Left ventricle myocardium superior (tissue), 1 donor: ENCODE measurements around the gene JDP2. TPM values are rescaled to one million over a fixed set of nuclear protein-coding genes. Genes with fewer than 3 reads are reported as not detected.

Experiments used
- ATAC-seq: fragments of 200-7000 bp; cut with Tn5 transposase; one replicate; pipeline ENCODE4 v1.9.1; 2020; ENCODE audit warnings: mild to moderate bottlenecking, moderate library complexity
- DNase-seq: peaks from one replicate; pipeline ENCODE4 v3.0.0-alpha.2; 2020
- intact Hi-C: fragments of 100-400 bp; cut with micrococcal nuclease; formaldehyde crosslinking; loops from one replicate; pipeline ENCODE4 v1.11.0; 2022
- total RNA-seq: library from RNA; stranded (reverse); fragmentation: NEBNext Ultra II Directional; extraction: Animal tissue kit (Norgen Biotek cat#: 25700); gene quantifications from one replicate; pipeline ENCODE4 v1.2.1, GENCODE V29; 2021
- donor health status: DM: no; HTN: yes; CAD: no; lungs with severe emphysema.

The JDP2 gene
- total RNA-seq, 1 donor from 2014 or later: 24.7 TPM

DNA sequence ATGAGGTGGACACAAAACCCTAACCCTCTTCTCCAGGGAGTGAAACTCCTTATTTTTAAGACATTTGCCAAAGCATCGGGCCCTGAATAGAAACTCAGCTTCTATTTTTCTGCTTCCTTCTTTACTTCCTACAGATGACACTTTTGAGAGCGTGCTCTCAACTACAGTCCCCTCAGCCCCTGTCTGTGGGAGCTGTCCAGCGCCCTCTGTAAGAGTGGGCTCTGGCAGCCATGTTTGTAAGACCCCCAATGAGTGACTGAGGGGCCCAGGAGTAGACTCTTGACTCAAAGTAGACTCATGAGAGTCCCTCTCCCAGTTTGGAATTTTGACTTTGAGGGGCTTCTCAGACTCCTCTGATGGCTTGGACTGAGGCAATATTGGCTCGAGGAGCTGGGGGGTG, 68.9 kb downstream of the JDP2 start:
- DNase-seq: no peak
- intact Hi-C loops: no loop called here

DNA sequence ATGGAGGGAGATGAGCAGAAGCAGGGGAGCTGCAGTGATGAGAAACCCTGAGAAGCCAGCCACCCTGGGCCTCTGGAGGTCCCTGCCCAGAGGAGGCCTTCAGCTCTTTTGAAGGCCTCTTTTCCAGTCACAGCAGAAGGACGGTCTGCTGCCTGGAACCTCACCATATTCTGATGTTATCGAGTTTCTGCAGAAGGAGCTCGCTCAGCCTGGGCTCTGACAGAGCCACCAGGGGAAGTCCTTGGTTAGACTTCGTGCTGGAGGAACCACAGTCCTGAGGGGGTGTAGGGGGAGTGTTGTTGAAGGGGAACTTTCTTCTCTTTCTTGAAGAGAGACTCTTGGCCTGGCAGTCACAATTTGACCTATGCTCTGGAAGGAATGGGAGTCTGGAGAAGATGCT, 69.4 kb downstream of the JDP2 start:
- intact Hi-C loops: no loop called here
- no peak for ATAC-seq
- DNase-seq: no peak

More for the DNA sequence above, 68.9 kb downstream of the JDP2 start:
- no peak for ATAC-seq

DNA sequence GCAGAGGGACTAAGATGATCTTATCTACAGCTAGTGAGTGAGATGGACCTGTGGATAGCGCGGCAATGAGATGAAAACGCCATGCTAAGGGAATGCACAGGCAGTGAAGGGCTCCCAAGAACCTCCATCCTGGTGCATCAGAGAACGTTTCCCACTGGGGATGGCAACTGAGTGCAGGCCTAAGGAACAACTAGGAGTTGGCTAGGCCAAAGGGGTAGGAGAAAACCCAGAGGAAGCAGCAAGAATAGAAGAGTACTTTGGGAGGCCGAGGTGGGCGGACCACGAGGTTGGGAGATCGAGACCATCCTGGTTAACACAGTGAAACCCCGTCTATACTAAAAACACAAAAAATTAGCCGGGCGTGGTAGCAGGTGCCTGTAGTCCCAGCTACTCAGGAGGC, 69.9 kb downstream of the JDP2 start:
- intact Hi-C loops: no loop called here
- no peak for ATAC-seq
- no peak for DNase-seq

DNA sequence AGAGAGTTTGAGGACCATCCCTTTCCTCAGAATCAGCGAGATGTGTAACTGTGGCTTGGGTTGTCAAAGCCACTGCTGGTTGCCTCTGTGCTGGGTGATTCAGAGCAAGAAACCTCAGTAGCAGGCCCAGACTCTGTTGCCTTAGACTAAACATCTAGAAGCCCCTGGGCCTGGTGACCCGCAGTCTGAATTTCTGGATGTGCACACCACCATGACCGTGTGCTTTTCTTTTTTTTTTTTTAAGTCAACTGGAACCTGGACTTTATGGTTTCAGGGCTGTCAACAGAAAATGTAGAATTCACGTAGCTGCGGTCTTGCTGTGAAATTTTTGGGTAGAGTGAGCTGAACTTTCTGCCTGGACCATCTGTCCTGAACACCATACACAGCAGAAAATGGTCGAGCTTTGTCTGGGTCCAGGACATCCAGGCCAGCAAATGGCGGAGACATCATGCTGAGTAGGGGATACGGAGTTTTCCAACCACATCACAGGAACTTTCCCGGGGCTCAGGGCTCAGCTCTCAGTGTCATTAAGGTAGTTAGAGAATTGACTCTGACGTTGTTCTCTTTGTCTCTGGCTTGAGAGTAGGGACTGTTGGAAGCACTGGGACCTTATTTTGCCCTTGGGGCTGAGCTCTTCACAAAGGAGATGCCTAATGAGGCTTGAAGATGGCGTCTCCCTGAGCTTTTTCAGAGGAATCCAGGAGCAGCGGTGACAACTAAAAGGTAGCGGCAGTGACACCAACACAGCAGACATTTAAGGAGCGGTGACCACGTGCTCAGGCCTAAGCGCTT, 71.5 kb downstream of the JDP2 start:
- DNase-seq: no peak
- intact Hi-C loops: no loop called here
- ATAC-seq: no peak

DNA sequence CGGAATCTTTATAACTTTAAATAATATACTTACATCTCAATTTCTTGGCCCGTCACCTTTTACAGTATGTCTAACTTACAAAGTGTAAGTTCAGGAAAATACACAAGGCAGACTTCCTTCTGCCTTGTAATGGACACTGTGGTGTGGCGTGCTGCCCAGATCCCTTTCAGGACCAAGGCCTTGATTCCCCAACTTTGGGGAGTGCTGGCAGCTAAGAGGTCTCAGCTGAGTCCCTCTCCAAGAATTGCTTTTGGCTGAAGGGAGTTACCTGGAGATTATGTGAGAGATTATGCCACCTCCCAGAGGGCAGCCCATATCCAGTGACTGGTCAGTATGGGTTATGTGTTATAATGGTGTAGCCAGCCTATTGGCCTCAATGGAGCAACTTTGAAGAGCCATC, 73.3 kb downstream of the JDP2 start:
- intact Hi-C loops: no loop called here
- ATAC-seq (no peak), DNase-seq (no peak)

DNA sequence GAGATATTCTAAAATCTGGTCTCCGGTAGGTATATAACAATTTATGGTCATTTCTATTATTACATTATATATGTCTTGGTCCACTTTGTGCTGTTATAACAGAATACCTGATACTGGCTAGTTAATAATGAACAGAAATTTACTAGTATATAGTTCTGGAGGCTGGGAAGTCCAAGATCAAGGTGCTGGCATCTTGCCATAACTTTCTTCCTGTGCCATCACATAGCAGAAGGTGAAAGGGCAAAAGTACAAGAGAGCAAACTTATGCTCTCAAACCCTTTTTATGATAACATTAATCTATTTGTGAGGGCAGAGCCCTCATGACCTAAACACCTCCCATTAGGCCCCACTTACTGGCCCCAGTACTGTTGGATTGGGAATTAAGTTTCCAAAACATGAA, 76.6 kb downstream of the JDP2 start:
- DNase-seq (no peak), ATAC-seq (no peak)
- intact Hi-C loops: no loop called here

DNA sequence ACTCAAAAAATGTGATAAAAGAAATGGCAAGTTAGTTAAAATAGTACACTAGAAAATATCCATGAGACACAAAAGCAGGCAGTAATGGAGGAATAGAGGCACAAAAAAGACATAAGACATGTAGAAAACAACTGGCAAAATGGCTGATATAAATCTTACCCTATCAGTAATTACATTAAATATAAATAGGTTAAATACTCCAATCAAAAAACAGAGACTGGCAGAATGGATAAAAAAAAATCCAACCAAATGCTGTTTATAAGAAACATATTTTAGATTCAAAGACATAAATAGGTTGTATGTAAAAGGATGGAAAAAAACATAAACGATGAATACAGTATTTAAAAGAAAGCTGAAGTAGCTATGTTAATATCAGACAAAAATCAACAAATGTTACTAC, 79.1 kb downstream of the JDP2 start:
- intact Hi-C loops: no loop called here
- ATAC-seq (no peak), DNase-seq (no peak)

DNA sequence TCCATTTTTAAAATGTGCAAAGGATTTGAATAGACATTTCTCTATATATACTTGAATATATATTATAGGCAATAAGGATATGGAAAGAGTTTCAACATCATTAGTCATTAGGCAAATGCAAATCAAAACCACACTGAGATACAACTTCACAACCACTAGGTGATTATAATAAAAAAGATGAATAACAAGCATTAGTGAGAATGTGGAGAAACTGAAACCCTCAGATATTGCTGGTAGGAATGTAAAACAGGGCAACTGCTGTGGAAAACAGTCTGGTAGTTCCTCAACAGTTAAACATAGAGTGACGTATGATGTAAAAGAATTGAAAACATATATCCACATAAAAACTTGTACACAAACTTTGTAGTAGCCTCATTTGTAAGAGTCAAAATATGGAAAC, 82.7 kb downstream of the JDP2 start:
- no peak for DNase-seq
- no peak for ATAC-seq
- intact Hi-C loops: no loop called here

DNA sequence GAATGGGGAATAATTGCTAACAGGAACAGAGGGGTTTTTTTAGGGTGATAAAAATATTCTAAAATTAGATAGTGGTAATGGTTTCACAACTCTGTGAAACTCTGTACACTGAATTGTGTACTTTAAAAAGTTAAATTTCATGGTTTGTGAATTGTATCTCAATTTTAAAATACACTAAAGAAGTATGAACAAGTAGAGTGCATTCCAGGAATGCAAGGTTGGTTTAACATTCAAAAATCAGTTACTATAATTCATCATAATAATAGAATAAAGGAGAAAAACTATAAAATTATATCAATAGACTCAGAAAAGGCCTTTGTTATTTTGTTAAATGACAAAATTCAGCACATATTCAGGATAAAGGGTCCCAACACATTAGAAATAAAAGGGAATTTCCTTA, 83.4 kb downstream of the JDP2 start:
- no peak for DNase-seq
- intact Hi-C loops: no loop called here
- no peak for ATAC-seq

DNA sequence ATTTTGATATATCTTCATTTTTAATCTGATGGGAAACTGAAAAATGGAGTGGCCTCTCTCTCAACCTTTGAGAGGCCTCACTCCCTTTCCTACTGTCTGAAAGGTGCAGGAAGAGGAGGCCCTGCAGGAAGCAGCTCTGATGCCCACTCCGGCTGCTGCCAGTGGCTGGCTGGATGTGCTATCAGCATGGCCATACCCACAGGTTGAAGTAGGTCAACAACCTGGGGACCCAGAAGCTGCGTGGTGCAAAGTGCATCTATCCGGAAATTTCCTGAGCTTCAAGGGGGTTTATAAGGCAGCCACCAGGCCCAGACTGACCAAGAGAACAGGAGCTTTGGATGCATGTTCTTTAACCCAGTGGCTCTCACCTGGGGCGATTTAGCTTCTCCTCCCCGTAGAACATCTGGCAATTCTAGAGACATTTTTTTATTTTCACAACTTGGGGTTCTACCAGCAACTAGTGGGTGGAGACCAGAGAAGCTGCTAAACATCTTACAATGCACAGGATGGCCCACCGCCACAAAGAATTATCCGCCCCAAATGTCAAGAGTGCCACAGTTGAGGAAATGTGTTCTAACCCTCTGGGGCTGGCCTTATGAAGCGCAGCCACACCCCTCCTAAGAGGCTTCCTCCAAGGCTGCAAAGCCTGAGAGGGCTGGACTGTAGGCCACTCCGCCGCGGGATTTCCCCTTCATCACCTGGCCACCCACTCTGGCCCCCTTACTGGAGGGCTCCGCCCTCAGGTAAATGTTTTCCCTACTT, 86.3 kb downstream of the JDP2 start:
- ATAC-seq (no peak), DNase-seq (no peak)
- intact Hi-C loops: no loop called here

DNA sequence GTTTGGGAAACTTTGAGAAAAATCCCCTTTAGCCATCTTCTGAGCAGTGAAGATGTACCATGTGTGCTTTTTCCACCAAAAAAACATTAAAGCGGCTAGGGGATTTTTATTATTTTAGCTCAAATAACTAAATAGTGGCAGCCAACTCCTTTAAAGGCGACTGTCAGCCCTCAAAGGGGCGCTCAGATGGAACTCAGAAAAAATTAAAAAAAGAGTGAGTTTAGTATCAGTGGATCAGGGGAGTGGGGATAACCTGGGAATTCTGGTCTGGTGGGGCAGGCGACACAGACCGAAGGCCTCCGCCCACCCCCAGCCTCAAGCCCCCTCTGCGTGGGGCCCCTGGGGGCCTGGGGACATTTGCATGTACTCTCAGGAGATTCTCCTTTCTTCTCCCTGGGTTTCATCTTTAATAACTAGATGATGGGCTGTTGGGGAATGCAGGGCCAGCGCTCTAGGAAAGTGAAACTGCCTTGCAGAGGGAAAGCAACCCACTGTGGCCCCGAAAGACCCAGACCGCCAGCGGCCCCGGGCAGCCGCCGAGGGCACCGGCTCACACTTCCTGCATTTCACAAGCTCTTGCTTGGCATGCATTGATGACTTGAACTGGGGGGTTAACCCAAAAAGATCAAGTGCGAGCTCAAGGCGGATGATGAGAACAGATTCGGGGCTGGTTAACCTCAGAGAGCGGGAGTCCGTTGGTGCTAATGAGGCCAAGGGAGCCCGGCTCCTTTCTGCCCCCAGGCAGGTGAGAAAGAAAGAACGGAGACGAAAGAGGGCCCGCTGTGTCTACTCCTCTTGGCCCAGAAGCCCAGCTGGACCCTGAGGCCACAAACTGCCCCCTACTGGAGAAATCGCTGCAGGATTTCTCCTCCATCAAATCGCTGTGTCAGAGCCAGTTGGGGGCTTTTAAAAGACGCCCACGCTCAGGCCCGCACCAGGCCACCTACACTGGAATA, 87.1 kb downstream of the JDP2 start:
- intact Hi-C loops: no loop called here
- ATAC-seq (peak; percentile 42), DNase-seq (peak; percentile 40)

DNA sequence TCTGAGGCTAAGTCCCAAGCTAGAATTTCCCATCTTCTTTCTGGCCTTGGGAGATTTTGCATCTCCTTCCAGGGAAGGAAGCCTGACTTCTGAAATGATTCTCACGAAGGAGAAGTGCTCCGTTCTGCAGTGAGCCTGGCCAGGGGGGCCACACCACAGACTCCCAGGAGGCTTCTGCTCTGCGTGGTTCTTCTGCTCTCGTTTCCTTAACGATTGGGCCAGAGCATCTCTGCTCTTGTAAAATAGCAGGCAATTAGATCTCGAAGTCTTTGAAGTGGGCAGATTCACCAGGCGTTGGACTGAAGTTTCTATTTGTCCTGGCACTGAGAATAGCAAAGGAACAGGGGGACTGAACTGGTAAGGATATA, 87.8 kb downstream of the JDP2 start:
- no peak for DNase-seq
- intact Hi-C loops: no loop called here
- peak; percentile 39 for ATAC-seq

DNA sequence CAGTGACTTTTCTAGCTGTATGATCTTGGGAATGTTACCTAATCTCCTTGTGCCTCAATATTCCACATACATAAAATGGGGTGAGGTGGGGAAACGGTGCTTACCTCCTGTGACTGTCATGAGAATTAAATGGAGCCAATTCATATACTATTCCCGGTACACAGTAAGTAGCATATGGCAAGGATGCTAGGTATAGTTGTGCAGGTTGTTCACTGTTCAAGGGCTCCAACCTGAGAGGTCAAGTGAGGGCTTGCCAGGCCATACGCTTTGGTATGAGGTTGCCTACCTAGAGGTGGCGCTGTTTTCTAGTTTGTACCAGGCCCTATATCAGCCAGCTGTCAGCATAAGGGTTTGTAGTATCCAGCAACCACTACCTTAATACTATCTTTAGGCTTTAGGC, 90.8 kb downstream of the JDP2 start:
- ATAC-seq: no peak
- DNase-seq: no peak
- intact Hi-C loops: no loop called here

DNA sequence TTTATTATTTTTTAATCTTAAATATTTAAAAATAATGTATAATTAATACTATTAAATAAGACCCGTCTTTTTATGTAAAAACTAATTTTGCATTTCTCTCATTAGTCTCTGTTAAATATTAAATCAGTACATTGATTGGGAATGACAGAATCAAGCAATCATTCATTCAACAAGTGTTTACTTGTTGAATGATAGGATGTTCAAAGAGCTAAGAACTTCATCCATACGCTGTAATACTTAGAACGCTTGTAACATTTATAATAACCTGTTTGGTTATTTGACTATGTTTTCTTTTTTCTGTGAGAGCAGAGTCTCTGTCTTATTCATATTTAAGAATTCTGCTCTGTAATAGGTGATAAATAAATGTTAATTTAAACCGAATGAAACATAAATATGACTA, 91.6 kb downstream of the JDP2 start:
- intact Hi-C loops: no loop called here
- ATAC-seq: no peak

DNA sequence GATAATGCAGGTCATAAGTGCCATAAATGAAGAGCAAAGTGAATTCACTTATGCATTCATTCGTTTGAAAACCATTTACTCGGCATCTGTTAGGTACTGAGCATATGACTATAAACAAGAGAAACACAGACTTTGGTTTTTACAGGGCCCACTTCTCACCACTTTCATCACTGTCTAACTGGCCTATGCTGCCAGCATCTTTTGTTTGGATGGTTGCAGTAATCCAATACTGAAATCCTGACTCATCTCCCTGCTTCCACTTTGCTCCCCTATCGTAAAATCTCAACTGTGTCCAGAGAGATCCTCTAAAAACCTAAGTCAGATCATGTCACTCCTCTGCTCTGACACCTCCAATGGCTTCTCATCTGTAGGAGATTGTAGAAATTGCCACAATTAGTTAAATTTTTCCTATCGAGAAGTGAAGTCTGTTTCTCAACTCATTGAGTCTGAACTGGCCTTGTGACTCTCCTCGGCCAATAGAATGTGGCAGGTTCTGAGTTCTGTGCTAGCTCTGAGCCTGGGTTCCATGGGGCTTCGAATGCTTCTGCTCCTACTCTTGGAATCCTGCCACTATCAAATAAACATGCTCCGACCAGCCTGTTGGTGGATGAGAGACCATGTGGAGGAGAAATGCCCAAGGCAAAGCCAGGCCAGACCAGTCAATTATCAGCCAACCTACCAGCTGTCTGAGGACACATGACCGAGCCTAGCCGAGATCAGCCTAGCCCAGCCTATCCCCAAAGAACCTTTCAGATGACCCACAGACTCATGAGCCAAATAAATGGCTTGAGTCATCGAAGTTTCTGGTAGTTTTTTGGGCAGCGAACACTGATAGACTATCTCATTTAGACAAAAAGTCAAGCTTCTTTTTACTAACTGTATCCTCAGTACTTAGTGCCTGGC, 92.3 kb downstream of the JDP2 start:
- no peak for DNase-seq
- intact Hi-C loops: no loop called here
- no peak for ATAC-seq

More for the DNA sequence above, 91.6 kb downstream of the JDP2 start:
- DNase-seq: no peak

DNA sequence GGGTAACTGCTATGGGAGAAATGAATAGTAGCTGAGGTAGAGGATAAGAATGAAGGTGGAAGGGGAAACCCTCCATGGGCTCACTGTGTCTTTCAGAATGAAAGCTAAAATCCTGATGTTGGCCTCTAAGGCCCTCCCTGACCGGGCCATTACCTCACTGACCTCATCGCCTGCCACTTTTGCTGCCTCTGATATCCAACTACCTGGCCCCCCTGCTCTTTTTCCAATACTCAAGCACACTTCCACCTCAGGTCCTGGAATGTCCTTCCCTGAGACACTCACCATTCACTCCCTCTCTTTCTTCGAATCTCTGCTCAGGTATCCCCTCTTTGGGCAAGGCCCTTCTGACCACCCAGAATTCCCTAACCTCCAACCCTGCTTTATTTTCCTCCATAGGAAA, 93.0 kb downstream of the JDP2 start:
- no peak for ATAC-seq
- intact Hi-C loops: no loop called here

DNA sequence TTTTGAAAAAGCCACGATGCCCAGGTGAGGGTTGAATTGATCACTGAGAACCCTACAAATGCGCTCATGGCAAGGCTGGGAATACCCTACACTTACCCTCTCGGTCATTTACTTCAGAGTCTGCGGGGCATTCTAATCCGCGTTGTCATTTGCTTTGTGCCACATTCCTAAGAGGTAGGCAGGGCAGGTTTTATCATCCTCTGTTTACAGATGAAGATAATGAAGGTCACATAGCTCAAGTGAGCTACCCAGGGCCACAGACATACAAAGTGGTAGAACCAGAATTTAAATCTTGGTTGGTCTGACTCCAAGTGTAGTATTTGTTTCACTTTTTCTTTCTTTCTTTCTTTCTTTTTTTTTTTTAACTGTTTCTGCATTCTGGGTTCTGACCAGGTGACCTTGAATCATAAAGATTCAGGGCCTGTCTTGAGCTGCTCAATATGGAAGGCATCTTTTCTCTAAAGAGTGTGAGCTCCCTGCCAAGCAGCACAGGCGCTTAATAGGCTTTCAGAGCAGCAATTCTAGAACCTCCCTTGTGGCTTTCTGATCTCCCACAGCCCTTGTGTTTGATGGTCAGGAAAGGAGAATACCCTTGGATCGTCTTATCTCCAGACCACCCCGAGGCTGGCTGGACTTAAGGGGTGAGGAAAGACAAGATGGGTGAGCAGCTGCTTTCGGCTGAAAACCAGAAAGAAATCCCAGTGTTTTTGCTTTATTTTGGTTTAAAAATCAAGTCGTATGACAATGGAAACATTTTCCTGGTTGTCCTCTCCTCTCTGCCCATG, 93.8 kb downstream of the JDP2 start:
- intact Hi-C loops: no loop called here
- ATAC-seq (no peak), DNase-seq (no peak)

More for the DNA sequence above, 93.0 kb downstream of the JDP2 start:
- no peak for DNase-seq
